GM12878 (cell line): ENCODE measurements around the gene CCDC107. TPM values are rescaled to one million over a fixed set of nuclear protein-coding genes. Genes with fewer than 3 reads are reported as not detected.
A peak's percentile ranks its signal among the peaks of the same experiment; 100 is the strongest.

Experiments used
- ATF3 ChIP-seq: IDR thresholded peaks from 2 replicates; pipeline ENCODE4 v1.6.1; 2011; ENCODE audit warnings: low read depth, mild to moderate bottlenecking, low read length, moderate library complexity, borderline replicate concordance; ENCODE audit errors: extremely low read depth
- CBFB ChIP-seq: IDR thresholded peaks from 2 replicates; pipeline ENCODE4 v1.6.1; 2016; ENCODE audit warnings: antibody characterized with exemption, low read depth
- CREM ChIP-seq: IDR thresholded peaks from 2 replicates; pipeline ENCODE4 v1.6.1; 2014; ENCODE audit warnings: antibody characterized with exemption, low read depth
- ESRRA ChIP-seq: IDR thresholded peaks from 2 replicates; pipeline ENCODE4 v1.6.1; 2012; ENCODE audit warnings: mild to moderate bottlenecking, low read length, improper control_type of control experiment
- HCFC1 ChIP-seq: fragments of 150-350 bp; IDR thresholded peaks from 2 replicates; pipeline ENCODE4 v1.6.1; 2014; ENCODE audit warnings: low read length
- IKZF1 ChIP-seq: fragments of 450-650 bp; conservative IDR thresholded peaks from 2 replicates; pipeline ENCODE4 v1.6.1; 2017; ENCODE audit warnings: antibody characterized with exemption, mild to moderate bottlenecking
- LARP7 ChIP-seq: fragments of 450-650 bp; IDR thresholded peaks from 2 replicates; pipeline ENCODE4 v1.6.1; 2017; ENCODE audit warnings: mild to moderate bottlenecking
- MEF2B ChIP-seq: fragments of 450-650 bp; IDR thresholded peaks from 2 replicates; pipeline ENCODE4 v1.6.1; 2018; ENCODE audit warnings: mild to moderate bottlenecking, moderate library complexity; ENCODE audit not compliant: partially characterized antibody, poor library complexity, severe bottlenecking
- PAX5 ChIP-seq: IDR thresholded peaks from 2 replicates; pipeline ENCODE4 v1.6.1; 2011; ENCODE audit warnings: low read depth, low read length, borderline replicate concordance
- POLR2A ChIP-seq: IDR thresholded peaks from 2 replicates; pipeline ENCODE4 v1.6.1; 2011; ENCODE audit warnings: low read depth, mild to moderate bottlenecking, low read length
- POLR2AphosphoS5 ChIP-seq: IDR thresholded peaks from 2 replicates; pipeline ENCODE4 v1.6.1; 2011; ENCODE audit warnings: mild to moderate bottlenecking, low read length, inconsistent platforms
- SMC3 ChIP-seq: IDR thresholded peaks from 2 replicates; pipeline ENCODE4 v1.6.1; 2011; ENCODE audit warnings: low read length, improper control_type of control experiment, borderline replicate concordance
- TARDBP ChIP-seq: IDR thresholded peaks from 2 replicates; pipeline ENCODE4 v1.6.1; 2016; ENCODE audit warnings: borderline replicate concordance
- TBL1XR1 ChIP-seq: IDR thresholded peaks from 2 replicates; pipeline ENCODE4 v1.6.1; 2012; ENCODE audit warnings: low read depth, low read length, improper control_type of control experiment
- TCF12 ChIP-seq: IDR thresholded peaks from 2 replicates; pipeline ENCODE4 v1.6.1; 2011; ENCODE audit warnings: low read depth, mild to moderate bottlenecking, low read length
- ZSCAN29 ChIP-seq: fragments of 450-650 bp; IDR thresholded peaks from 2 replicates; pipeline ENCODE4 v1.6.1; 2017; ENCODE audit warnings: mild to moderate bottlenecking, moderate library complexity
- polyA plus RNA-seq, 11 experiments: library from polyadenylated mRNA; depleted of rRNA in 4 of 11; unstranded in 6 of 11; stranded (reverse) in 5 of 11; fragments of >200 nt; fragmentation: Nextera tagmentation in 4 of 11; fragmentation: Illumina TruSeq in 1 of 11; extraction: Ambion mirVana in 4 of 11; extraction: Trizol in 1 of 11; gene quantifications; 1 replicate in 1 of 11; 2 replicates in 10 of 11; pipeline versions ENCODE4 v1.2.1 to v1.2.3, GENCODE V29; 2011 to 2016; ENCODE audit warnings: inconsistent platforms in 2 of 11, missing spikeins in 2 of 11, low read depth in 1 of 11
- total RNA-seq, 4 experiments: library from RNA; depleted of rRNA in 3 of 4; stranded (reverse); fragments of >200 nt in 3 of 4; fragmentation: Illumina TruSeq in 1 of 4; extraction: Trizol in 1 of 4; gene quantifications; 2 replicates each; pipeline versions ENCODE4 v1.2.1 to v1.2.3, GENCODE V29; 2013 to 2021
- TF ChIP-seq, protein P1 (sequence below): fragments of 450-650 bp; IDR thresholded peaks from 2 replicates; pipeline ENCODE4 v1.6.1; 2018; ENCODE audit warnings: borderline replicate concordance, mild to moderate bottlenecking; ENCODE audit not compliant: partially characterized antibody
- TF ChIP-seq, protein P2 (sequence below): IDR thresholded peaks from 2 replicates; pipeline ENCODE4 v1.6.1; 2011; ENCODE audit warnings: borderline replicate concordance, low read depth, mild to moderate bottlenecking, moderate library complexity, low read length; ENCODE audit not compliant: insufficient read depth, poor library complexity, severe bottlenecking
- TF ChIP-seq, protein P3 (sequence below): fragments of 450-650 bp; IDR thresholded peaks from 2 replicates; pipeline ENCODE4 v1.6.1; 2016; ENCODE audit warnings: mild to moderate bottlenecking, moderate library complexity, borderline replicate concordance
- TF ChIP-seq, protein P4 (sequence below): fragments of 450-650 bp; conservative IDR thresholded peaks from 2 replicates; pipeline ENCODE4 v1.6.1; 2017; ENCODE audit warnings: mild to moderate bottlenecking, moderate library complexity

The CCDC107 gene
- total and polyA plus RNA-seq, 10 of the 15 experiments (the other 5 are each of a cell fraction or from before 2014, with no cell fraction given): 0.19 to 18.3 (median 10.6) TPM

- TF ChIP-seq, protein P1, sequence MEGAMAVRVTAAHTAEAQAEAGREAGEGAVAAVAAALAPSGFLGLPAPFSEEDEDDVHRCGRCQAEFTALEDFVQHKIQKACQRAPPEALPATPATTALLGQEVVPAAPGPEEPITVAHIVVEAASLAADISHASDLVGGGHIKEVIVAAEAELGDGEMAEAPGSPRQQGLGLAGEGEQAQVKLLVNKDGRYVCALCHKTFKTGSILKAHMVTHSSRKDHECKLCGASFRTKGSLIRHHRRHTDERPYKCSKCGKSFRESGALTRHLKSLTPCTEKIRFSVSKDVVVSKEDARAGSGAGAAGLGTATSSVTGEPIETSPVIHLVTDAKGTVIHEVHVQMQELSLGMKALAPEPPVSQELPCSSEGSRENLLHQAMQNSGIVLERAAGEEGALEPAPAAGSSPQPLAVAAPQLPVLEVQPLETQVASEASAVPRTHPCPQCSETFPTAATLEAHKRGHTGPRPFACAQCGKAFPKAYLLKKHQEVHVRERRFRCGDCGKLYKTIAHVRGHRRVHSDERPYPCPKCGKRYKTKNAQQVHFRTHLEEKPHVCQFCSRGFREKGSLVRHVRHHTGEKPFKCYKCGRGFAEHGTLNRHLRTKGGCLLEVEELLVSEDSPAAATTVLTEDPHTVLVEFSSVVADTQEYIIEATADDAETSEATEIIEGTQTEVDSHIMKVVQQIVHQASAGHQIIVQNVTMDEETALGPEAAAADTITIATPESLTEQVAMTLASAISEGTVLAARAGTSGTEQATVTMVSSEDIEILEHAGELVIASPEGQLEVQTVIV: no peak
- TF ChIP-seq CBFB (peak; percentile 54; the same call in 1 of the 2 replicates), ZSCAN29 (no peak), TBL1XR1 (no peak), ESRRA (peak; percentile 48; the same call in 1 of the 2 replicates), PAX5 (0 out of 2 replicates have a peak, but pooled peaks have one; percentile 45), SMC3 (peak; percentile 58), TARDBP (peak; percentile 35; the same call in 1 of the 2 replicates), IKZF1 (peak; percentile 86), CREM (peak; percentile 64; the same call in 1 of the 2 replicates), LARP7 (peak; percentile 88), TCF12 (peak; percentile 79), POLR2A (peak; percentile 74), MEF2B (peak; percentile 29), ATF3 (peak; percentile 22; the same call in 1 of the 2 replicates), HCFC1 (peak; percentile 91), POLR2AphosphoS5 (peak; percentile 74)
- TF ChIP-seq, protein P2, sequence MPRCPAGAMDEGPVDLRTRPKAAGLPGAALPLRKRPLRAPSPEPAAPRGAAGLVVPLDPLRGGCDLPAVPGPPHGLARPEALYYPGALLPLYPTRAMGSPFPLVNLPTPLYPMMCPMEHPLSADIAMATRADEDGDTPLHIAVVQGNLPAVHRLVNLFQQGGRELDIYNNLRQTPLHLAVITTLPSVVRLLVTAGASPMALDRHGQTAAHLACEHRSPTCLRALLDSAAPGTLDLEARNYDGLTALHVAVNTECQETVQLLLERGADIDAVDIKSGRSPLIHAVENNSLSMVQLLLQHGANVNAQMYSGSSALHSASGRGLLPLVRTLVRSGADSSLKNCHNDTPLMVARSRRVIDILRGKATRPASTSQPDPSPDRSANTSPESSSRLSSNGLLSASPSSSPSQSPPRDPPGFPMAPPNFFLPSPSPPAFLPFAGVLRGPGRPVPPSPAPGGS: peak; percentile 64
- TF ChIP-seq, protein P3, sequence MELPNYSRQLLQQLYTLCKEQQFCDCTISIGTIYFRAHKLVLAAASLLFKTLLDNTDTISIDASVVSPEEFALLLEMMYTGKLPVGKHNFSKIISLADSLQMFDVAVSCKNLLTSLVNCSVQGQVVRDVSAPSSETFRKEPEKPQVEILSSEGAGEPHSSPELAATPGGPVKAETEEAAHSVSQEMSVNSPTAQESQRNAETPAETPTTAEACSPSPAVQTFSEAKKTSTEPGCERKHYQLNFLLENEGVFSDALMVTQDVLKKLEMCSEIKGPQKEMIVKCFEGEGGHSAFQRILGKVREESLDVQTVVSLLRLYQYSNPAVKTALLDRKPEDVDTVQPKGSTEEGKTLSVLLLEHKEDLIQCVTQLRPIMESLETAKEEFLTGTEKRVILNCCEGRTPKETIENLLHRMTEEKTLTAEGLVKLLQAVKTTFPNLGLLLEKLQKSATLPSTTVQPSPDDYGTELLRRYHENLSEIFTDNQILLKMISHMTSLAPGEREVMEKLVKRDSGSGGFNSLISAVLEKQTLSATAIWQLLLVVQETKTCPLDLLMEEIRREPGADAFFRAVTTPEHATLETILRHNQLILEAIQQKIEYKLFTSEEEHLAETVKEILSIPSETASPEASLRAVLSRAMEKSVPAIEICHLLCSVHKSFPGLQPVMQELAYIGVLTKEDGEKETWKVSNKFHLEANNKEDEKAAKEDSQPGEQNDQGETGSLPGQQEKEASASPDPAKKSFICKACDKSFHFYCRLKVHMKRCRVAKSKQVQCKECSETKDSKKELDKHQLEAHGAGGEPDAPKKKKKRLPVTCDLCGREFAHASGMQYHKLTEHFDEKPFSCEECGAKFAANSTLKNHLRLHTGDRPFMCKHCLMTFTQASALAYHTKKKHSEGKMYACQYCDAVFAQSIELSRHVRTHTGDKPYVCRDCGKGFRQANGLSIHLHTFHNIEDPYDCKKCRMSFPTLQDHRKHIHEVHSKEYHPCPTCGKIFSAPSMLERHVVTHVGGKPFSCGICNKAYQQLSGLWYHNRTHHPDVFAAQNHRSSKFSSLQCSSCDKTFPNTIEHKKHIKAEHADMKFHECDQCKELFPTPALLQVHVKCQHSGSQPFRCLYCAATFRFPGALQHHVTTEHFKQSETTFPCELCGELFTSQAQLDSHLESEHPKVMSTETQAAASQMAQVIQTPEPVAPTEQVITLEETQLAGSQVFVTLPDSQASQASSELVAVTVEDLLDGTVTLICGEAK: peak; percentile 60; the same call in 1 of the 2 replicates
- TF ChIP-seq, protein P4, sequence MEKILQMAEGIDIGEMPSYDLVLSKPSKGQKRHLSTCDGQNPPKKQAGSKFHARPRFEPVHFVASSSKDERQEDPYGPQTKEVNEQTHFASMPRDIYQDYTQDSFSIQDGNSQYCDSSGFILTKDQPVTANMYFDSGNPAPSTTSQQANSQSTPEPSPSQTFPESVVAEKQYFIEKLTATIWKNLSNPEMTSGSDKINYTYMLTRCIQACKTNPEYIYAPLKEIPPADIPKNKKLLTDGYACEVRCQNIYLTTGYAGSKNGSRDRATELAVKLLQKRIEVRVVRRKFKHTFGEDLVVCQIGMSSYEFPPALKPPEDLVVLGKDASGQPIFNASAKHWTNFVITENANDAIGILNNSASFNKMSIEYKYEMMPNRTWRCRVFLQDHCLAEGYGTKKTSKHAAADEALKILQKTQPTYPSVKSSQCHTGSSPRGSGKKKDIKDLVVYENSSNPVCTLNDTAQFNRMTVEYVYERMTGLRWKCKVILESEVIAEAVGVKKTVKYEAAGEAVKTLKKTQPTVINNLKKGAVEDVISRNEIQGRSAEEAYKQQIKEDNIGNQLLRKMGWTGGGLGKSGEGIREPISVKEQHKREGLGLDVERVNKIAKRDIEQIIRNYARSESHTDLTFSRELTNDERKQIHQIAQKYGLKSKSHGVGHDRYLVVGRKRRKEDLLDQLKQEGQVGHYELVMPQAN: peak; percentile 38; the same call in 1 of the 2 replicates
Observed at GRCh38 chr9:35646533-35647265, 11.4 kb upstream of the CCDC107 start (continued).
